Calu3 (cell line): Measurements from ENCODE around the gene KIAA0232. TPM values are rescaled to one million over a fixed set of nuclear protein-coding genes. Genes with fewer than 3 reads are reported as not detected.

Source experiments
- BruUV-seq: library from RNA; stranded (reverse); fragments of 400-500 nt; replicated peaks from 2 replicates; lab custom pipeline; 2021; lab: Mats Ljungman, UMichigan
- CTCF ChIA-PET: fragments of 300-600 bp; sonication (Branson Sonifier 250); formaldehyde crosslinking; loops from one replicate; lab custom pipeline; 2022; ENCODE audit warnings: antibody characterized with exemption; lab: Charles Lee
- DNase-seq: peaks from one replicate; pipeline ENCODE4 v3.0.0; 2022
- H3K27ac Mint-ChIP-seq: one replicate; pipeline ENCODE4 v1.8.0; 2022; ENCODE audit warnings: mixed read lengths; ENCODE audit not compliant: unreplicated experiment
- H3K27me3 Mint-ChIP-seq: one replicate; pipeline ENCODE4 v1.8.0; 2022; ENCODE audit warnings: mixed read lengths; ENCODE audit not compliant: unreplicated experiment
- H3K36me3 Mint-ChIP-seq: one replicate; pipeline ENCODE4 v1.8.0; 2022; ENCODE audit warnings: mild to moderate bottlenecking, moderate library complexity, mixed read lengths; ENCODE audit not compliant: insufficient read depth, unreplicated experiment
- H3K4me1 Mint-ChIP-seq: one replicate; pipeline ENCODE4 v1.8.0; 2022; ENCODE audit warnings: mild to moderate bottlenecking, low read depth, mixed read lengths; ENCODE audit not compliant: unreplicated experiment
- H3K4me3 Mint-ChIP-seq: one replicate; pipeline ENCODE4 v1.8.0; 2022; ENCODE audit warnings: mild to moderate bottlenecking, low read depth, moderate library complexity, mixed read lengths; ENCODE audit not compliant: unreplicated experiment
- H3K9me3 Mint-ChIP-seq: one replicate; pipeline ENCODE4 v1.8.0; 2022; ENCODE audit warnings: low read depth, mixed read lengths; ENCODE audit not compliant: unreplicated experiment
- CTCF ChIP-seq: fragments of 200-600 bp; IDR thresholded peaks from one replicate; pipeline ENCODE4 v1.8.0; 2022; ENCODE audit warnings: antibody characterized with exemption; ENCODE audit not compliant: unreplicated experiment
- intact Hi-C: fragments of 100-400 bp; cut with micrococcal nuclease; formaldehyde crosslinking; loops from one replicate; pipeline ENCODE4 v1.10.0; 2022; ENCODE audit not compliant: unreplicated experiment
- total RNA-seq: library from RNA; stranded (reverse); gene quantifications from 2 replicates; pipeline ENCODE4 v1.2.3, GENCODE V29; 2022

KIAA0232 gene
- total RNA-seq, 1 experiment from 2014 or later, result 17.7 TPM

GRCh38 chr4:6847178-6847577 is 64.7 kb downstream of the KIAA0232 start:
- Mint-ChIP-seq H3K9me3 (no peaks in the 10 kb centered on the region), H3K4me3 (no peak overlapping the region), H3K27me3 (no peaks in the 10 kb centered on the region), H3K4me1 (no peaks in the 10 kb centered on the region), H3K36me3 (peaks cover 8% of the 10 kb centered on the region), H3K27ac (no peak overlapping the region)
- intact Hi-C loops, result no loop called here
- BruUV-seq, result no TSS peak
- no peak for DNase-seq
- TF ChIP-seq CTCF, result no peak
- CTCF ChIA-PET, result no interaction called here

- CTCF ChIA-PET, result no interaction called here
Observed at GRCh38 chr4:6848717-6849305, 66.3 kb downstream of the KIAA0232 start.

GRCh38 chr4:6849691-6850090 is 67.2 kb downstream of the KIAA0232 start:
- no peak for TF ChIP-seq CTCF
- Mint-ChIP-seq H3K4me1 (peaks cover 13% of the 10 kb centered on the region), H3K27me3 (no peaks in the 10 kb centered on the region), H3K27ac (no peak overlapping the region), H3K36me3 (peaks cover 9% of the 10 kb centered on the region), H3K4me3 (no peak overlapping the region), H3K9me3 (no peaks in the 10 kb centered on the region)
- intact Hi-C loops, result loop anchor here (10.0 kb wide), 1 partner anchor 65 kb away; the partner anchor contains the start of gene KIAA0232
- DNase-seq, result no peak
- no TSS peak for BruUV-seq
- CTCF ChIA-PET, result no interaction called here

More at GRCh38 chr4:6848717-6849305, 66.3 kb downstream of the KIAA0232 start:
- peaks cover 12% of the 10 kb centered on the region for H3K4me1 Mint-ChIP-seq
- no peak overlapping the region for H3K27ac Mint-ChIP-seq
- no peaks in the 10 kb centered on the region for H3K9me3 Mint-ChIP-seq
- no TSS peak for BruUV-seq
- H3K4me3 Mint-ChIP-seq, result no peak overlapping the region
- H3K27me3 Mint-ChIP-seq, result no peaks in the 10 kb centered on the region
- intact Hi-C loops, result no loop called here
- peaks cover 16% of the 10 kb centered on the region for H3K36me3 Mint-ChIP-seq
- no peak for TF ChIP-seq CTCF
- no peak for DNase-seq

DNA sequence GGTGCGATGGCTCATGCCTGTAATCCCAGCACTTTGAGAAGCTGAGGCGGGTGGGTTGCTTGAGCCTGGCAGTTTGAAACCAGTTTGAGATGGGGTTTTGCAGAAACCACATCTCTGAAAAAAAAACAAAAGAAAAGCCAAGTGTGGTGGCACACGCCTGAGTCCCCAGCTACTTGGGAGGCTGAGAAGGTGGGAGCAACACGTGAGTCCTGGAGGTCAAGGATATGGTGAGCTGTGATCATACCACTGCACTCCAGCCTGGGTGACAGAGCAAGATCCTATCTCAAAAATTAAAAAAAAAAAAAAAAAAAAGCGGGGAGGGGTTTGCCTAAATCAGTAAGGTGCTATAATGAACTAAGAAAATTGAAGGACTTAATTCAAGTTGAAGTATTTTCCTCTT is 68.9 kb downstream of the KIAA0232 start:
- Mint-ChIP-seq H3K36me3 (peaks cover 9% of the 10 kb centered on the region), H3K4me3 (no peak overlapping the region), H3K27ac (no peak overlapping the region), H3K4me1 (peaks cover 13% of the 10 kb centered on the region), H3K27me3 (no peaks in the 10 kb centered on the region), H3K9me3 (no peaks in the 10 kb centered on the region)
- intact Hi-C loops, result loop anchor here (10.0 kb wide), 1 partner anchor 67 kb away; the partner anchor contains the start of gene KIAA0232
- no TSS peak for BruUV-seq
- DNase-seq, result no peak
- no peak for TF ChIP-seq CTCF
- CTCF ChIA-PET, result no interaction called here
